GM12875 (cell line): ENCODE results near the gene NELL2.

ENCODE experiments used
- H3K4me3 ChIP-seq: one replicate; pipeline ENCODE4 v1.5.1; 2011; ENCODE audit warnings: low read depth, low read length, control low read depth
- TF ChIP-seq, protein P1 (sequence below): IDR thresholded peaks from 2 replicates; pipeline ENCODE4 v1.5.1; 2011; ENCODE audit warnings: low read depth, mild to moderate bottlenecking, control low read depth, inconsistent platforms, low read length, moderate library complexity, borderline replicate concordance; ENCODE audit not compliant: insufficient read depth

NELL2 gene

DNA sequence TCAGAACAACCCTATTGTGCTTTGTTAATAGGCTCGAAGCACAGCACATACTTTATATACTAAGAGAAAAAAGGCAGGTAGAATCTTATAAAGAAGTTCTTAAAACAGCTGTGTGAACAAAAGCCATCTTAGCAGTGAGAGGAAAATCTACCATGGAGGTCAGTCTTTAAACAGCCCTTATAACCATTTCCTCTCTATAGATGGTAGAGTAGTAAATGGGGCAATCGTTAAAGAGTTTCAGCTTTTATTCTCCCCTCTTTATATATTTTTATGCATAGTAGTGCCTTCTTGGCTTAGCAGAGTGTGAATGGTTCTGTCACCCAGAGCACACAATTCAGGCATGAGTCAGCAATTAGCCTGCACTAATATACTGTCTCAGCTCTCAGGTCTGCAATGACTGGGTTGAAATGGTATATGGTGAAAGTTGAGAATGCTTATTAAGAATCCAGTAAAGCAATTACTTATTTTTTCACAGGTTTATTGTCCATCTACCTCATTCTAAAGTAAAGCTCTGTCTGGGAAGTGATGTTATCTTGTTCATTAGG, 305.0 kb downstream of the NELL2 start:
- H3K4me3 ChIP-seq, result no peak overlapping the region
- TF ChIP-seq, protein P1, sequence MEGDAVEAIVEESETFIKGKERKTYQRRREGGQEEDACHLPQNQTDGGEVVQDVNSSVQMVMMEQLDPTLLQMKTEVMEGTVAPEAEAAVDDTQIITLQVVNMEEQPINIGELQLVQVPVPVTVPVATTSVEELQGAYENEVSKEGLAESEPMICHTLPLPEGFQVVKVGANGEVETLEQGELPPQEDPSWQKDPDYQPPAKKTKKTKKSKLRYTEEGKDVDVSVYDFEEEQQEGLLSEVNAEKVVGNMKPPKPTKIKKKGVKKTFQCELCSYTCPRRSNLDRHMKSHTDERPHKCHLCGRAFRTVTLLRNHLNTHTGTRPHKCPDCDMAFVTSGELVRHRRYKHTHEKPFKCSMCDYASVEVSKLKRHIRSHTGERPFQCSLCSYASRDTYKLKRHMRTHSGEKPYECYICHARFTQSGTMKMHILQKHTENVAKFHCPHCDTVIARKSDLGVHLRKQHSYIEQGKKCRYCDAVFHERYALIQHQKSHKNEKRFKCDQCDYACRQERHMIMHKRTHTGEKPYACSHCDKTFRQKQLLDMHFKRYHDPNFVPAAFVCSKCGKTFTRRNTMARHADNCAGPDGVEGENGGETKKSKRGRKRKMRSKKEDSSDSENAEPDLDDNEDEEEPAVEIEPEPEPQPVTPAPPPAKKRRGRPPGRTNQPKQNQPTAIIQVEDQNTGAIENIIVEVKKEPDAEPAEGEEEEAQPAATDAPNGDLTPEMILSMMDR, result no peak

DNA sequence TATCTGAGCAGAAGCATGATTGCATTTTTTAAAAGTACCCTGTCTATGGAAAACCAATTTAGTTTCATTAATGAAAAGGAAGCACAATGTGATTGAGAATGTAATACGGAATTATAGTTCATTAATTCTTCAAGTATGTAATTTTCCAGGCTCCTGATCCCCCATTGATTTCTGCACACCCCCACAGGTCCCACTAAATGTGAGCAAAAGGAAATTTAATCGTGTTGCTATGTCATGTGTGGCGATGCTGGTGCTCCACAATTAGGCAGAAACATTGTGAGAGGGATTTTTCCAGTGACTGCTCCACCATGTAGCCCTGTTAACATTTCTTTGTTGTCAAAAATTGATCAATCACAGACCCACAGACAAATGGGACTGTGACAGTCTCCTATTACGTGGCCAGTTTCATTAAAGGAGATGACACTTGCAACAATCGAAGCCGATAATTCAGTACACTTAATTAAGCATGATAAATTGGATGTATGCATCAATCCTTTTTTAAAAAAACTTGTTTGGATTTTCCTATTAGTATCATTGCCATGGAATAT, 306.0 kb downstream of the NELL2 start:
- TF ChIP-seq, protein P1, result no peak
- no peak overlapping the region for H3K4me3 ChIP-seq

DNA sequence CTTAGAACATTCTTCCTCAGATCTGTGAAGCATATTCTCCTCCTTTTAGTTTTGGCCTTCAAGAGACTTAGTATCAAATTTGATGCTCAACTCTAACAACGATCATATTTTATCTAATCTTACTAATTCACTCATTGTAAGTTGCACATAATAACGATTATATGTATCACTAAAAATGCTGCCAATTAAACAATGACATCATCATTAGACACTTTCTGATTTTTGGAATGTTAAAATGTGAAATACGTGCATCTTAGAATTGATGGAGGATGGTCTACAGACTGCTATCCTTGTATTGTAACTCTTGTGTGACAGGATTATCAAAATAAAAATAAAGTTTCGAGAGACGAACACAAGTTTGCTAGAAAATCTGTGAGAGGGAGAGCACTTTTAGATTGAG, 311.0 kb downstream of the NELL2 start:
- TF ChIP-seq, protein P1, result no peak
- no peak overlapping the region for H3K4me3 ChIP-seq

DNA sequence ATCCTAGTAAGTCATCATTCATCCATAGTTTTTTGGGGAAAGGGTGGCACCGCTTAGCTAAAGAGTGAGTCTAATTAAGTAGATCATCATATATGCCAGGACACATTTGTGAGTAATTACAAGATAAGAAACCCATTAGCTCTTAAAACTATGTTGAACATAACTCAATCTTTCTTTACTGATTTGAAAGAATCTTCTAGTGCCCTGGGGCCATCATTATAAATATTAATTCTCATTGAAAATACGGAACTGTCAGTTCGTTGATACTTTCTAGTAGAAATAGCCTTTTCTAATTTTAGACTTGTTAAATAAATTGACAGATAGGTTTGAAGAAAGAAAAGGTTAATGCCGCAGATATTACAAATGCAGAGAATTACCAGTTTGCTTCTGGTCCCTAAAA, 312.6 kb downstream of the NELL2 start:
- H3K4me3 ChIP-seq, result no peak overlapping the region
- TF ChIP-seq, protein P1, result no peak

DNA sequence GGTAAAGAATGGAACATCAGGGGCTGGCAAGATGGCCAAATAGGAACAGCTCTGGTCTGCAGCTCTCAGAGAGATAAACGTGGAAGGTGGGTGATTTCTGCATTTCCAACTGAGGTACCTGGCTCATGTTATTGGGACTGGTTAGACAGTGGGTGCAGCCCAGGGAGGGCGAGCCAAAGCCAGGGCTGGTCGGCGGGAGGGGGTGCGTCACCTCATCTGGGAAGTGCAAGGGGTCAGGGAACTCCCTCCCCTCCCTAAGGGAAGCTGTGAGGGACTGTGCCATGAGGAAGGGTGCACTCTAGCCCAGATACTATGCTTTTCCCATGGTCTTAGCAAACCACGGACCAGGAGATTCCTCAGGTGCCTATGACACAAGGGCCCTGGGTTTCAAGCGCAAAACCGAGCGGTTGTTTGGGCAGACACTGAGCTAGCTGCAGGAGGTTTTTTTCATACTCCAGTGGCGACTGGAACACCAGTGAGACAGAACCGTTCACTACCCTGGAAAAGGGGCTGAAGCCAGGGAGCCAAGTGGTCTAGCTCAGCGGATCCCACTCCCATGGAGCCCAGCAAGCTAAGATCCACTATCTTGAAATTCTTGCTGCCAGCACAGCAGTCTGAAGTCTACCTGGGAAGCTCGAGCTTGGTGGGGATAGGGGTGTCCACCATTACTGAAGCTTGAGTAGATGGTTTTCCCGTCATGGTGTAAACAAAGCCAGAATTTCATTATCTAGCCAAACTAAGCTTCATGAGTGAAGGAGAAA, 317.6 kb downstream of the NELL2 start:
- no peak overlapping the region for H3K4me3 ChIP-seq
- TF ChIP-seq, protein P1, result no peak

DNA sequence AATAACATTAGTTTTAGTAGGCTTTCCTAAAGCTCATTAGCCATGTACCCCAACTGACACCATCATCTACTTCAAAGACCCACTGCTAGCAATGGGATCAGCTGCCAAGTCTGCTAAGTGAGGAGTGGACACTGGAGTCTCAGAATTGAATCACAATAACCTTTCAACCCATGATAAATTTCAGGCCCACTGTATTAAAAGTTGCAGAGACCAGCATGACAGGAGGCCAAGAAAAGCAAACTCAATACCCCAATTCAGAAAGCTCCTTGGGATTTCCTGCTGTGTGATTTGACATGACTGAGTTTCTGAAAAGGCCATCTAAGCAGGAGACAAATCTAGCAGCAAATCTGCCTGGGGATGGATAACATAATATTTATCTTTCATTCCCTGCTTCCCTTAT, 320.7 kb downstream of the NELL2 start:
- TF ChIP-seq, protein P1, result no peak
- H3K4me3 ChIP-seq, result no peak overlapping the region

DNA sequence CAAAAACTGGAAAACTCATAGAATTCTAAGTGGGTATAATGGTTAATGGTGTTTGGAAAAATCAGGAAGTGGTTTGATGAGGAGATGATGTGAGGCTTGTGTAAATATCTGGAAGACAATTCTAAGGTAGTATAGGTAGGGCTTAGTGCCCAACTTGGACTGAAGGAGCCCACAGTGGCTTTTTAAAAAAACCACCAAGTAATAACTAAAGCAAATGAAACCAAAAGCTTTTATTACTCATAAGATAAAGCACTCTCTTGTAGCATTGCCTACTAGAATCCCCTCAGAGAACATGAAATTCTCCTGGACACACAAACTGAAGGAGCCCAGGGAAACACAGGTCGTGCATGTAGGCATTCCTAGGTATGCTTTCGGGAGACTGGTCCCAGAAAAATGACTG, 324.5 kb downstream of the NELL2 start:
- H3K4me3 ChIP-seq, result no peak overlapping the region
- TF ChIP-seq, protein P1, result no peak
